Activated T-helper 17 cell treated with anti-CD3 and anti-CD28 coated beads, Interleukin-2, amount 50 U/mL, for 72 hours (primary cell): ENCODE measurements around the gene PACS2. TPM values are rescaled to one million over a fixed set of nuclear protein-coding genes. Genes with fewer than 3 reads are reported as not detected.

ENCODE experiments used
- ATAC-seq: fragments of 150-1000 bp; cut with Tn5 transposase; replicated peaks from 2 replicates; pipeline ENCODE4 v1.10.0; 2021; ENCODE audit warnings: mild to moderate bottlenecking, moderate library complexity
- H3K27ac Mint-ChIP-seq: one replicate; pipeline ENCODE4 v1.8.0; 2022; ENCODE audit warnings: mixed read lengths
- H3K27me3 Mint-ChIP-seq: one replicate; pipeline ENCODE4 v1.8.0; 2022; ENCODE audit warnings: mixed read lengths
- H3K36me3 Mint-ChIP-seq: one replicate; pipeline ENCODE4 v1.8.0; 2022; ENCODE audit warnings: low read depth, mild to moderate bottlenecking, mixed read lengths
- H3K4me1 Mint-ChIP-seq: one replicate; pipeline ENCODE4 v1.8.0; 2022; ENCODE audit warnings: mixed read lengths
- H3K4me3 Mint-ChIP-seq: one replicate; pipeline ENCODE4 v1.8.0; 2022; ENCODE audit warnings: mild to moderate bottlenecking, mixed read lengths
- H3K9me3 Mint-ChIP-seq: one replicate; pipeline ENCODE4 v1.8.0; 2022; ENCODE audit warnings: mixed read lengths
- total RNA-seq, 2 donors: library from RNA; stranded (reverse); gene quantifications; one replicate each; pipeline ENCODE4 v1.2.3, GENCODE V29; 2022

Gene PACS2
- total RNA-seq, 2 donors from 2014 or later: 26.4 to 30.0 TPM

- Mint-ChIP-seq H3K27ac (no peak overlapping the region), H3K27me3 (no peaks in the 10 kb centered on the region), H3K9me3 (no peaks in the 10 kb centered on the region), H3K36me3 (peaks cover 48% of the 10 kb centered on the region), H3K4me1 (peaks cover 13% of the 10 kb centered on the region), H3K4me3 (no peak overlapping the region)
- no peak for ATAC-seq
These were observed 116.7 kb downstream of the PACS2 start for GRCh38 chr14:105431256-105431655.

GRCh38 chr14:105432657-105433056, 118.1 kb downstream of the PACS2 start:
- Mint-ChIP-seq H3K4me3 (no peak overlapping the region), H3K9me3 (no peaks in the 10 kb centered on the region), H3K36me3 (peaks cover 36% of the 10 kb centered on the region), H3K27ac (no peak overlapping the region), H3K27me3 (no peaks in the 10 kb centered on the region), H3K4me1 (peaks cover 15% of the 10 kb centered on the region)
- ATAC-seq: no peak

DNA sequence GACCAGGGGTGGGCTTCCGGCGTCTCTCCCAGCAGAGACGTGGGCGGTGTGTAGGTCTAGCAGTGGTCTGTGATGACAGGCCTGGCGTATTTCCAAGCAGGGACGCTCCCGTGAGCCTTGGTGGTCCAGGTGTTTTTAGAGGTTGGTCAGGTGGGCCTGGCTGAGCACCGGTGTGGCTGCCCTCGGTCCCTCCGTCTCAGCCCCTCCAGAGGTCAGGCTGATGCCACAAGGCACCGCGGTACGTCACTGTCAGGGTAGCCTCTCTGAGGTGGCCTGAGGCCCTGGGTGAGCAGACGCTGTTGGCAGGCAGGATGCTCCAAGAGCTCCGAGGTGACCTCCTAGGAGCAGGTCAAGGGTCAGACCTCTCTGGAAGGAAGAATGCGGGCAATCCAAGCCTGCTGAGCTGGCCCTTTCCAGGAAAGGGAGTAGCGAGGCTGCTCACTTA, 118.6 kb downstream of the PACS2 start:
- H3K9me3 Mint-ChIP-seq: no peaks in the 10 kb centered on the region
- peaks cover 15% of the 10 kb centered on the region for H3K4me1 Mint-ChIP-seq
- H3K27ac Mint-ChIP-seq: no peak overlapping the region
- peaks cover 32% of the 10 kb centered on the region for H3K36me3 Mint-ChIP-seq
- no peaks in the 10 kb centered on the region for H3K27me3 Mint-ChIP-seq
- no peak overlapping the region for H3K4me3 Mint-ChIP-seq
- no peak for ATAC-seq

DNA sequence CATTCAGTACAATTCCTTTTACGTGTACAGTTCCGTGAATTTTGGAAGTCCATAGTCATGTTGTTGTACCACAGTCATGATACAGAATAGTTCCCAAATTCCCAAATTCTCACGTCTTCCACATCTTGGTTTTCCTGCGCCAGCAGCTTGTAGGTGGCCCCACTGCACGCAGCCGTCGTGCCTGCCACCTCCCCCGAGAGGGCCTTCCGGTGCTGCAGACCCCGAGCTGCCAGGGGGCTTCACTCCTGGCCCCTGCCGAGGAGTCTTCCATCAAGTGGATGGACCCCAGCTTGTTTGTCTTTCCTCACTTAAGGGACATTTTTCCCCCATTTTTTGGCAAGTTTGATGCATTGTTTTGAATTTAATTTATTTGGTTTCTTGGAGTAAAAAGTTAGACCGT, 121.9 kb downstream of the PACS2 start:
- Mint-ChIP-seq H3K4me1 (peaks cover 15% of the 10 kb centered on the region), H3K27me3 (no peaks in the 10 kb centered on the region), H3K27ac (no peak overlapping the region), H3K4me3 (no peak overlapping the region), H3K9me3 (no peaks in the 10 kb centered on the region), H3K36me3 (peaks cover 5% of the 10 kb centered on the region)
- ATAC-seq: no peak

DNA sequence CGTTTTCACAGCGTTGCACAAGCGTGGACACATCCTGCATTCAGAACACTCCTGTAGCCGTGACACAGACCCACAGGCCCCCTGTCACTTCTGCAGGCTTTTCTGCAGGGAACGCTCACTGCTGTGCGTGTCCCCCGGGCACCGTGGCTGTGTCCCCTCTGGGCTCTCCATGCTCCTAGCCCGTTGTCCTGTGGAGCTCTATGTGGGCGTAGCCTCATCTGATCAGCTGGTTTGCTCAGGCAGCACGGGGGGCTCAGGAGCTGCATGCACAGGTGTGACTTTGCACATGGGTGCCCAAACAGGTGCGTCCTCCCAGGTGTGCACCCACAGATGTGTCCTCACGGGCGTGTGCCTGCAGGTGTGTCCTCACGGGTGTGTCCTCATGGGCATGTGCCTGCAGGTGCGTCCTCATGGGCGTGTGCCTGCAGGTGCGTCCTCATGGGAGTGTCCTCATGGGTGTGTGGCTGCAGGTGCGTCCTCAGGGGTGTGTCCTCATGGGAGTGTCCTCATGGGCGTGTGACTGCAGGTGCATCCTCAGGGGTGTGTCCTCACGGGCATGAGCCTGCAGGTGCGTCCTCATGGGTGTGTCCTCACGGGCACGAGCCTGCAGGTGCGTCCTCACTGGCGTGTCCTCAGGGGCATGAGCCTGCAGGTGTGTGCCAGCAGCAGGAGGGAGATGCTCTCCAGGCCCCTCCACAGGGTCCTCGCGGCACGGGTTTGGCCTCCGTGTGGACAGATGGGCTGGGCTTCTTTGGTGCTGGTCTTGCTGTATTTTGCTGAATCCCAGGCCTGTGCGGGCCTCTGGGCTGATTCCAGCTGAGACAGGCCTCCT, 122.6 kb downstream of the PACS2 start:
- H3K9me3 Mint-ChIP-seq: no peaks in the 10 kb centered on the region
- H3K27me3 Mint-ChIP-seq: no peaks in the 10 kb centered on the region
- no peak overlapping the region for H3K4me3 Mint-ChIP-seq
- peaks cover 12% of the 10 kb centered on the region for H3K36me3 Mint-ChIP-seq
- no peak overlapping the region for H3K27ac Mint-ChIP-seq
- ATAC-seq: no peak
- peaks cover 15% of the 10 kb centered on the region for H3K4me1 Mint-ChIP-seq

GRCh38 chr14:105437723-105438500, 123.4 kb downstream of the PACS2 start:
- Mint-ChIP-seq H3K9me3 (no peaks in the 10 kb centered on the region), H3K36me3 (peaks cover 17% of the 10 kb centered on the region), H3K4me1 (peaks cover 15% of the 10 kb centered on the region), H3K27me3 (no peaks in the 10 kb centered on the region), H3K4me3 (no peak overlapping the region), H3K27ac (no peak overlapping the region)
- no peak for ATAC-seq

- no peak for ATAC-seq
- Mint-ChIP-seq H3K9me3 (no peaks in the 10 kb centered on the region), H3K4me3 (no peak overlapping the region), H3K27ac (no peak overlapping the region), H3K27me3 (no peaks in the 10 kb centered on the region), H3K4me1 (peaks cover 15% of the 10 kb centered on the region), H3K36me3 (peaks cover 17% of the 10 kb centered on the region)
These were observed 124.6 kb downstream of the PACS2 start for GRCh38 chr14:105439179-105439578.

DNA sequence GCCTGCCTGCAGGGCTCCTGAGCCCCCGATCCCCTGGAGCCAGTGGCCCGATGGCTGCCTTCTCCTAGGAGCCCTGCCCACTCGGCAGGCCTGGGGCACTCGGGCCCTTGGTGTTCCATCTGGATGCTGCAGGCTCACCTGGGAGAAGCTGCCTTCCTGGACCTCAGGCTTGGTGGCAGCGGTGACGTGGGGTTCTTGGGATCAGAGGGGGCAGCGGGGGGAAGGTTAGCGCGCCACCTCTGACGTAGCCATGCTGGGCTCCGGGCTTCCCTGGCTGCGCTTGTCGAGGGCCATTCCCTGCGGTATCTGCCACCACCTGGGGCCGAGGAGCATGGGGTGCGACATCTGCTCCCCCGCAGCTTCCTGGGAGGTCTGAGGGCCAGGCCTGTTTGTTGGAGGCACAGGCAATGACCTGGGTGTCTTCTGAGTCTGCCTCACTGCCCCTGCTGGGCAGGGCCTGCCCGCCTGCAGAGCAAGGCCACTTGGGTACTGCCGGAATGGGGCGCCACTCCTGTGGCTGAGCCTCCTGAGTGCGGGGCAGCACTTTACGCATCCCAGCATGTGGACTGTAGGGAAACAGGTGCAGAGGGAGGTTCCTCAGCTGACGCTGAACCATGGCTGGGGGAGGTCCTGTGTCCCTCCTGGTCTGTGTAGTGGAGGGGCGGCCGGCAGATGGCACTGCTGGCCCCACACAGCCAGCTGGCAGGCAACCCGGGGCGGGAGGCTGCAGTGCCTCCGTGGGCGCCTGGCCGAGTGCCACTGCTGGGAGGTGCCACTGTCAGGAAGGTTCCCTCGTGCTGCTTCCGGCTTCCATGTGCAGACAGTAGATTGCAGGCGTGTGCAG, 125.4 kb downstream of the PACS2 start:
- H3K27ac Mint-ChIP-seq: no peak overlapping the region
- H3K4me1 Mint-ChIP-seq: peaks cover 12% of the 10 kb centered on the region
- H3K9me3 Mint-ChIP-seq: no peaks in the 10 kb centered on the region
- no peak for ATAC-seq
- H3K36me3 Mint-ChIP-seq: peaks cover 17% of the 10 kb centered on the region
- H3K4me3 Mint-ChIP-seq: no peak overlapping the region
- H3K27me3 Mint-ChIP-seq: no peaks in the 10 kb centered on the region

GRCh38 chr14:105440554-105440900, 126.0 kb downstream of the PACS2 start:
- Mint-ChIP-seq H3K36me3 (peaks cover 14% of the 10 kb centered on the region), H3K4me1 (peaks cover 8% of the 10 kb centered on the region), H3K4me3 (no peak overlapping the region), H3K9me3 (no peaks in the 10 kb centered on the region), H3K27ac (no peak overlapping the region), H3K27me3 (no peaks in the 10 kb centered on the region)
- no peak for ATAC-seq

- no peak for ATAC-seq
- Mint-ChIP-seq H3K27ac (no peak overlapping the region), H3K9me3 (no peaks in the 10 kb centered on the region), H3K27me3 (no peaks in the 10 kb centered on the region), H3K4me3 (no peak overlapping the region), H3K4me1 (peaks cover 5% of the 10 kb centered on the region), H3K36me3 (peaks cover 12% of the 10 kb centered on the region)
These were observed 126.4 kb downstream of the PACS2 start for GRCh38 chr14:105440992-105441391.

DNA sequence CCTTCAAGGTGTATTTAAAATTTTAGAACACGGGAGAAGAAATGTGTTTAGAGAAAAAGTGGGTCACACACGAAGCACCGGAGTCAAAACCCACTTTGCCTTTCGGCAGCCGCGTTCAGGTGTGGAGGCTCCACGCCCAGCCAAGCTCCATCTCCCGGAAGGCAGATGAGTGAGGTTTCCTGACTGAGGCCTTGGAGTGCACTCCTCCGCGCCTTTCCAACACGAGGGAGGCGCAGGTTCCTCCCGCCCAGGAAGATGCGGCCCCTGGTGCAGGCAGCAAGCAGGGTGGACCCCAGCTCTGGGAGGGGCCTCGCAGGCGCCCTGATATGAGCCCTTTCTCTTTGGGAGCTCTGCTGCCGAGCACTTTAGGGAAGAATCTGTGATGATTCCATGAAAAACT, 127.6 kb downstream of the PACS2 start:
- no peaks in the 10 kb centered on the region for H3K4me1 Mint-ChIP-seq
- H3K36me3 Mint-ChIP-seq: peaks cover 12% of the 10 kb centered on the region
- no peak overlapping the region for H3K4me3 Mint-ChIP-seq
- no peaks in the 10 kb centered on the region for H3K9me3 Mint-ChIP-seq
- H3K27me3 Mint-ChIP-seq: no peaks in the 10 kb centered on the region
- peak overlapping the region; percentile 22 for H3K27ac Mint-ChIP-seq
- ATAC-seq: no peak

- Mint-ChIP-seq H3K27me3 (no peaks in the 10 kb centered on the region), H3K27ac (no peak overlapping the region), H3K4me3 (no peak overlapping the region), H3K4me1 (no peaks in the 10 kb centered on the region), H3K9me3 (no peaks in the 10 kb centered on the region), H3K36me3 (peaks cover 12% of the 10 kb centered on the region)
- ATAC-seq: no peak
These were observed 128.3 kb downstream of the PACS2 start for GRCh38 chr14:105442834-105443233.

DNA sequence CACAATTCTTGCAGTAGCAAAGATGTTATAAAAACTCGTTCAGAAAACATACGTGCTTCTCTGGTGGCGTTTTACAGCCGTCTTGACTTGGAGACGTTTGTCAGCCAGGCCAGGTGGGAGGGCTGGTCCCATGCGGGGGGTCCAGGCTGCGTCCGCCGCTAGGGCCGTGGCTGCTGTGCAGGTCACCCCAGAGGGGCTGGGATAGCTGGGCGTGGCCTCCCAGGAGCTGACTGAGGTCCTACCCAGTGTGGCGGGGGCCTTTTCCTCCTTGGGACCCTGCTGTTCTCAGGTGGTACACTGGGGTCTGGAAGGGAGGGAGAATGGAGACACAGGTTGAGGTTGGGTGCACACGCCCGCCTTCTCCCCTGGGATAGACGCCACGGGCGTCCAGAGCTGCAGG, 130.3 kb downstream of the PACS2 start:
- no peak overlapping the region for H3K4me3 Mint-ChIP-seq
- no peaks in the 10 kb centered on the region for H3K9me3 Mint-ChIP-seq
- H3K27me3 Mint-ChIP-seq: no peaks in the 10 kb centered on the region
- H3K4me1 Mint-ChIP-seq: no peaks in the 10 kb centered on the region
- H3K36me3 Mint-ChIP-seq: peaks cover 12% of the 10 kb centered on the region
- ATAC-seq: no peak
- H3K27ac Mint-ChIP-seq: no peak overlapping the region

DNA sequence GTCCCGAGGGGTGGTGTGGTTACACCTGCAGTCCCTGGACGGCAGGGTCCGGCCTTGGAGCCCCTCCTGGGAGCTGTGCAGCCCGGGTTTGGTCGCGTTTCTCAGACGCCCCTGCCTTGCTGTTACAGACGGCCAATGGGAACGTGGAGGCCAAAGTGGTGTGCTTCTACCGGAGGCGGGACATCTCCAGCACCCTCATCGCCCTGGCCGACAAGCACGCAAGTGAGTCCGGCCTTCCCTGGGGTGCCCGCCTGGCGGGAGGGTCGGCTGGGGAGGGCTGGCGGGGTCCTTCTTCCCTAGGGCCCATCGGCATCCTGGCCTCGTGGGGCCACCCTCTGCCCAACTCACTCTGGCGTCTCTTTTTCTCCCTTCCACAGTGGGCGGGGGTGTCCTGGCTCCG, 130.7 kb downstream of the PACS2 start:
- no peak for ATAC-seq
- H3K27ac Mint-ChIP-seq: no peak overlapping the region
- peaks cover 12% of the 10 kb centered on the region for H3K36me3 Mint-ChIP-seq
- H3K4me3 Mint-ChIP-seq: no peak overlapping the region
- no peaks in the 10 kb centered on the region for H3K4me1 Mint-ChIP-seq
- no peaks in the 10 kb centered on the region for H3K27me3 Mint-ChIP-seq
- no peaks in the 10 kb centered on the region for H3K9me3 Mint-ChIP-seq
